CD4-positive, alpha-beta T cell treated with Interferon gamma for 1 hour (primary cell): ENCODE data around the gene ZCRB1.

Source experiments
- DNase-seq: peaks from one replicate; pipeline ENCODE4 v3.0.0-alpha.2; 2020

Gene ZCRB1

DNA sequence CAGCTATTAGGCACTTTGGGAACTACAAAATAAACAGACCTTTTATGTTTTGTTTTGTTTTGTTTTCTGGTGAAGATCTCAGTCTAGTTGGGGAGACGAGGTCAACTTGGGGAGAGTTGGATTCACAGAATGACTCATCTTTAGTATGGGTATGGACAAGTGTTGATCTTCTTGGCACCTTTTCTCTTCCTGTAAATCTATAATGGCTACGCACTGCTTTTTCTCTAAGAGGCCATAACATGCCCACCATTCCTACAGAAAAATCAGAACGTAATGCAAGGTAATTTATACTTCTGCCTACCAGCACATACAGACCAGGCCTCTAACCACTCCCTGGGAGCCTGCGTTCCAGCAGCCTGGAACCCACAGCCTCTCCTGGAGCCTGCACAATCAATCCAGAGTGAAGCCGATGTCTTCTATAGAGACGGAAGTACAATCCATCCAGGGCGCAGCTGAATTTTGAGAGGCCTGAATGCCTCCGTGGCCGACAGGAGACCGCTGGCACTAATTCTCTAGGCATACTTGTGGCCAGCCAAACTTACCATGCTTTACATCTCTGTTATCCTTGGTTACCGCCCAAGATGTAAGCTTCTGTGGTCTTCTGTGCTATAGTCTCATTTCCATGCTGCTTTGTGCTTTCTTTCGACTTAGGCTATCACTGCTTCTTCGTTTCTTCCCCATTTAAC, 790 bp upstream of the ZCRB1 start:
- DNase-seq, result no peak

DNA sequence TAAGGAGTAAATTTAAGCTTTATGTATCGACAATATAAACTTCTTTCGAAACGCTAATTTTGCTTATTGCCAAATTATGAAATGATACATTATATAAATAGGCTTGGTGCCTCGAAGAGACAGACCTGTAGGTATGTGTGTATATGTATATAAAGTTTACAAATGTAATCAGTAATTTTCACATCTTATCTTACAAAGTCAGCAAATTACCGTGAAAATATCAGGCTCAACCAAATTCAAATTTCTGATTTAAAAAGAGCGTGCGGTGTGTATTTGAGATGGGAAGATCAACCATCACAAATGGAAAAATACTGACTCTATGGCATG, 605 bp downstream of the ZCRB1 start:
- DNase-seq, result no peak

DNA sequence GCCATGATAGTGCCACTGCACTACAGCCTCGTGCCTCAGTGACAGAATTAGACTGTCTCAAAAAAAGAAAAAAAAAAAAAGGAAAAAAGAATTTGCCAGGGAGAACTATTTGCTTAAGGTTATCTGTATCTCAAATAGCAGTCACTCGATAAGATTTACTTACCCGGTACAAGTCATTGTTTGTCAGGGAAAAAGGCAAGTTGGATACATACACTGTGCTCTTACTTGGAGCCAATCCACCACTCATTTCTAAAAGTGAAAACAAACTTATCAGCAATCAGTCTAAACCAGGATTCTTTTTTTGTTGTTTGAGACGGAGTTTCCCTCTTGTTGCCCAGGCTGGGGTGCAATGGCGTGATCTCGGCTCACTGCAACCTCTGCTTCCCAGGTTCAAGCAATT, 2.0 kb downstream of the ZCRB1 start:
- DNase-seq, result no peak

DNA sequence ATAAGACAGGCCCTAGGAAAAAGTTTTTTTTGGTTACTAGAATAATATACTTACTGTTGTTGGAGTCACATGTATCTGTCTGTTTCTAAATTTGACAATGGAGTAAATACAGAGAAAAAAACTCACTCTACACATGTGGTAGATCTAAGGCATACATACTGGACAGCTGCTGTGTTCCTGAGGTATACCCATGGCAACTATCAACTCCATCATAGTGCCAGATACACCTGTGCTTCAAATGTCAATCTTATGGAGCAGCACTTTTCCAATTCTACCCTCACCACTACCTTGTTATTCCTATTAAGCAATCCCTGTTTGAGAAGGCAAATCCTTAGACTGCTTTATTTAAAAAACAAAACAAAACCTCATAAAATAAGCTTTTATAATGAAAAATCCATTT, 3.3 kb downstream of the ZCRB1 start:
- DNase-seq, result no peak

DNA sequence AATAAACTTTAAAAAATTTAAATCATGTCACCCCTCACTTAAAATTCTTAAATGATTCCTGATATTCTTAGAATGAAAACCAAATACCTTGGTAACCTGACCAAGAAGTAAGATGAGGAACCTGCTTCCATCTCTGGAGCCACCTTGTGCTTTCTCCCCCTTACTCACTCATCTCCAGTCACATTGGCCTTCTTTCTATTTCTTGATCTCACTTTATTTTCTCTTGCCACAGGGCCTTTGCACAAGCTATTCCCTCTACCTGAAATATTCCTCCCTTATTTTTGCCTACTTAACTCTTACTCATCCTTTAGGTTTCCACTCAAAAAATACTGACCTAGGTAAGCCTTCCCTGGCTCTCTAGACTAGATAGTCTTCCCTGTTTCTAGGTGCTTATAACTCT, 5.1 kb downstream of the ZCRB1 start:
- no peak for DNase-seq

DNA sequence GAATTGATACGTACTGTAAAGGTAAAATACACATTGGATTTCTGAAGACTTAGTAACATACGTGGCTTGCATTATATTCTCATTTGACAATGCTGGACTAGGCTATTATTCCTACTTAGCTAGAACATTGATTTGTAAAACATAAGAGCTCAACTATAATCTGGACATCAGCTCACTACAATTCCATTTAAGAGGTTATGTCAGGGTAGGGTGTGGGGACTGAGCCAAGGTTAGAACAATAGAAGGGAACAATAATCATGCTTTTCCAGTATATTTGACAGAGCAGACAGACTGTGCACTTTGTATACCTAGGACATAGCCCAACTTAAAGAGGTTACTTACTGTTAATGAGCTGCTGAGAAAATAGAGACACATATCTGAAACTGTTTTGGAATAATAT, 10.8 kb downstream of the ZCRB1 start:
- no peak for DNase-seq

DNA sequence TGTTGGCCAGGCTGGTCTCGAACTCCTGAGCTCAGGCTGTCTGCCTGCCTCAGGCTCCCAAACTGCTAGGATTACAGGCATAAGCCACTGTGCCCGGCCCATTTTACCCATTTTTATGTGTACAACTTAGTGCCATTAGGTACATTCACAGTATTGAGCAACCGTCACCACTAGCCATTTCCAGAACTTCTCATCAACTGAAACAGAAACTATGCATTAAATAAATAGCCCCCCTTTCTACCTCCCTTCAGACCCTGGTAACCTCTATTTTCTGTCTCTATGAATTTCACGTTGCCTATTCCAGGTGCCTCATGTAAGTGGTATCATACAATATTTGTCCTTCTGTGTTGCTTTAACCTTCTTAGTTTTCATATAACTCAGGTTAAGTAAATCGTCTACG, 15.9 kb downstream of the ZCRB1 start:
- DNase-seq, result no peak

DNA sequence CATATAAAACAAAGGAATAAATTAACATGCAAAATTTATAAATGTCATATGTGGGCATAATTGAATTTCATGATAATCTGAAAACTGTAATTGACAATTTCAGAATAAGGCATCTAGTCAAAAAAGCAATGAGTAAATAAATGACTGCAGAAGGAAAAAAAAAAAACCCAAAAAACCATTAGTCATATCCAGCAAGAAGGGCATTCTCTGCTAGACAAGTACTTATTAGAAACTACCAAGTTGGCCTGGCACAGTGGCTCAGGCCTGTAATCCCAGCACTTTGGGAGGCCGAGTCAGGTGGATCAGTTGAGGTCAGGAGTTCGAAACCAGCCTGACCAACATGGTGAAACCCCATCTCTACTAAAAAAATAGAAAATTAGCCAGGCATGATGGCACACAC, 17.5 kb downstream of the ZCRB1 start:
- DNase-seq, result no peak

DNA sequence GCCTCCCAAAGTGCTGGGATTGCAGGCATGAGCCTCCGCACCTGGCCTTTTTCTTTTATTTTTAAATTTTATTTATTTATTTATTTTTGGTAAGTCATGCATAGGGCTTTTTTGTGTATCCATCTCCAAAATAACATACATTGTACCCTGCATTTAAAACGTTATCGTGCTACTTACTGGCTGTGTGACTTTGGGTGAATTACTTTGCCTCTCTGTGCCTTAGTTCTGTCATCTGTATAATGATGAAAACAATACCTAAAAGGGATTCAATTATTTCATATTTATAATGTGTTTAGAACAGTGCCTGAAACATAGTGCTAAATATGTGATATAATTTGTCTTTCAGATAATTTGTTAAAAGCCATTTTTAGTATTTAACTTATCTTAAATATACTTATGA, 19.6 kb downstream of the ZCRB1 start:
- no peak for DNase-seq

DNA sequence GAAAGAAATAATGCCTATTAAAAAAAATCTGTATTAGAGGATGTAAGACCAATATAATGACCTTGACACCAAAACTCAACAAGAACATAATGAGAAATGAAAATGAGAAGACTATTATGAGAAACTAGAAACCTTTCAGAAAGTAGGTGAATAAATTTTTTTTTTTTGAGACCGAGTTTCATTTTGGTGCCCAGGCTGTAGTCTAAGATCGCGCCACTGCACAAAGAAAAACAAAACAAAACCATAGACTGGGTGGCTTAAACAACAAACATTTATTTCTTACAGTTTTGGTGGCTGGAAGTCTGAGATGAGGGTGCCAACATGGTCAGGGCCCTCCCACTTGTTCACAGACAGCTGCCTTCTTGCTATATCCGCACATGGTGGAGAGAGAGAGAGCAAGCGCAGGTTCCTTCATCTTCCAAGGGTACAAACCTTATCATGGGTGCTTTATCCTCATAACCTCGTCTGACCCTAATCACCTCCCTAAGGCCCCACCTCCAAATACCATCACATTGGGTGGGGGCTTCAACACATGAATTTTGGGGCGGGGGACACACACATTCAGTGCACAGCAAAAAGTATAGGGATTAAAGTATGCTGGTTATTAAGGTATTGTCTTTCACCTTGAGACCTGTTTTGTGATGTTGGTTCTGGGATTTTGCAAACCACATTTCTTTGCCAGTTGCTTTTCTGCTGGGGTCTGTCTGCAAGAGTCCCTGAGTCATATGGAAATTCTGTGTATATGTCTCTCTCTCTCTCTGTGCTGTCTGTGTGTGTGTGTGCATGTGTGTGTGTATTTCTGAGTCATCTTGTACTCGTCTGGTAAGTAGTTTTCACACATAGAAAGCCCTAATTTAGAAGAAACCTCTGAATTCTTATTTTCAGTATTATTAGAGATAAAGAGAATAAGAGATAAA, 26.2 kb downstream of the ZCRB1 start:
- DNase-seq, result no peak

DNA sequence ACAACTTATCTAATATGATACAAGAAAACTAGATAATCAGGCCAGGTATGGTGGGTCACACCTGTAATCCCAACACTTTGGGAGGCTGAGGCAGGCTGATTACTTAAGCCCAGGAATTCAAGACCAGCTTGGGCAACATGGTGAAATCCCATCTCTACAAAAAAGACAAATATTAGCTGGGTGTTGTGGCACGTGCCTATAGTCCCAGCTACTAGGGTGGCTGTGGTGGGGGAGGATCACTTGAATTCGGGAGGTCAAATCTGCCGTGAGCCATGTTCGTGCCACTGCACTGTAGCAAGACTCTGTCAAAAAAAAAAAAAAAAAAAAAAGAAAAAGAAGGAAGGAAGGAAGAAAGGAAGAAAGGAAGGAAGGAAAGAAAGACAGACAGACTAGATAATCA, 27.0 kb downstream of the ZCRB1 start:
- no peak for DNase-seq

DNA sequence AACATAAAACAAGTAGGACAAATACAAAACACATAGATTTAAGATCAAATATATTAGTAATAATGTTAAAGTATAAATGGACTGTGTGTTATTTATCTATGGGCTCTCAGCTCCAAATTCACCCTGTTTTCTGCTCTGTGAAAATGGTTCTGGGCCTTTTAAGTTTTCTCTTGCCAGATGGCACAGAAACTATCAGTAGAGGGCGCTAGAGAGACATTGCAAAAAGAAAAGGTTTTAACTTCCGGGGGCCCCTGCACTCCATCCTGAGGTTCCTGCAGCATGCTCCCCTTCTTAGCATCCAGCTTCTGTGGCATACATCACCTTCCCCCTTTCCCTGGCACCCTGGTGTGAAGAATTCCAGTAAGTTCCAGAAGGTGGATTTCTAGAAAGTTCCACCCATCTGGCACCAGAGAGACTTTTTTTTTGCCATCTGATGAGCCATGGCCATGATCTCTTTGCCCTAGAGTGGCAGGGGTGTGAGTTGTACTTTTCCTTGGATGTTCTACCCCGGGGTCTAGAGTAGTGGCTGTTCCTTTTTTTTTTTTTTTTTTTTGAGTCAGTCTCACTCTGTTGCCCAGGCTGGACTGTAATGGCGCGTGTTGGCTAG, 29.3 kb downstream of the ZCRB1 start:
- DNase-seq, result no peak

DNA sequence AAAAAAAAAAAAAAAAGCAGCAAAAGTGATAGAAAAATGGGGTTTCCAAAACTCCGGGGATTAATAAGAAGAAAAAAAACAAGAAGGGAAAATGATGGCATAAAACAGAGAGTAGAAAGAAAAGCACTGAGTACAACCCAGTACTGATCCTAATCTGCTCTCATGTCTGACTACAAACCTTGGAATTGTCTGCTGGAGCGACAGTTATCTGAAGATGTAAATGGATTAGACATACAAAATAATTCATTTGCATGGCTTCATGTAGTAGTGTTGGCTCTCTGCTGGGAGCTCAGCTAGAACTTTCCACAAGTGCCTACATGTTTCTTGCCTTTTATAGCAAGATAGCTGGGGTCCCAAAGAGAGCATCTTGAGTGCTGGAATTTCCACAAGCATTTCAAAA, 34.2 kb downstream of the ZCRB1 start:
- no peak for DNase-seq

DNA sequence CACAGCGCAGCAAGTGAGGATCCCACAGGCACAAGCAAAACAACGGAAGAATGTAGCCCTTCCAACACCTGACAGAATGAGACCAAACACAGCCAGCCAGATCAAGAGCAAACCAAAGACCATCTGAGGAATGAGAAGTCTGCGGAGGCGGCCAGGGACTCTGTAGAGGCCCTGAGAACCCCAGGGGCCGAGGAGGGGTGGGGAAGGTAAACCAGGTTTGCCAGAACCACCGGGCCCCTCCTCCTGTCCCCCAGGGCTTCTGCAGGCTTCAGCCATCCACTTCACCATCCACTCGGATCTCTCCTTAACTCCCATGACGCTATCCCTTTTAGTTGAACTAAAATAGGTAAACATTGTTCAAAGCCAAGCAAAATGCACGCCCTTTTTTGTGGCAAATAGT, 37.4 kb downstream of the ZCRB1 start:
- no peak for DNase-seq

DNA sequence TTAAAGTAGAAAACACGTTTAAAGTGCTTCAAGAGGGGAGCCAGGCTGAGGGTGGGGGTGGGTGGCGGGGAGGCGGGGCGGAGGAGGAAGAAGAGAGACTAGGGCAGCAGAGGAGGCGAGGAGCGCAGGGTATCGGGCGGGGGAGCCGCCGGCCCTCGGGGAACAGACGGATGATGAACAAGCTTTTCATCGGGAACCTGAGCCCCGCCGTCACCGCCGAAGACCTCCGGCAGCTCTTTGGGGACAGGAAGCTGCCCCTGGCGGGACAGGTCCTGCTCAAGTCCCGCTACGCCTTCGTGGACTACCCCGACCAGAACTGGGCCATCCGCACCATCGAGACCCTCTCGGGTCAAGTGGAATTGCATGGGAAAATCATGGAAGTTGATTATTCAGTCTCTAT, 39.2 kb downstream of the ZCRB1 start:
- no peak for DNase-seq

DNA sequence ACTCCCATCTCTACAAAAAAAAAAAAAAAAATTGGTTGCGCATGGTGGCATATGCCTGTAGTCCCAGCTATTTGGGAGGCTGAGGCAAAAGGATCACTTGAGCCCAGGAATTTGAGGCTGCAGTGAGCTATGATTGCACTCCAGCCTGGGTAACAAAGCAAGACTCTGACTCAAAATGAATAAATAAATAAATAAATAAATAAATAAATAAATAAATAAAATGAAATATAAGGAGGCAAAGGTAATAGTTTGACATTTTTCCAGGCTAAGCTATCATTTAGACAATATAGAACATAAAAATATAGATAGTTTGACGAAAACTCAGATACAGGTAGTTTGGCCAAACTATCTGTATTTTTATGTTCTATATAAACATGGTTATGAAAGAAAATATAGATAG, 40.5 kb downstream of the ZCRB1 start:
- DNase-seq, result no peak

DNA sequence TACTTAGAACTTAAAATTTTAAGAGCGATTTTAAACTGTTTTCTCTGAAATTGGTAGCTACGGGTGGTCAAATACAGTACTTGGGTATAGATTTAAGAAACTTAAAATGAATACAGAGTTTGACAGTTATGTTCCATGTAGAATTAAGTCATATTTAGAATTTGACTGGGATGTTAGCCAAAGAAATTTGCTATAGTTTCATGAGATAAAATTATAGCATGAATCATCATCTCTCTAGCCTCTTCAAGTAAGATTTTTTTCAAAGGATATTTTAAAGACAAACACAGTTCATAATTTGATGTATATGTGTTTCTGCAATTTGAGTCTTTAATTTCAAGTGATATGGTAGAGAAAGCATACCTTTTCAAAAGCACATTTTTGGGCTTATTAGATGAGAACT, 41.0 kb downstream of the ZCRB1 start:
- no peak for DNase-seq

DNA sequence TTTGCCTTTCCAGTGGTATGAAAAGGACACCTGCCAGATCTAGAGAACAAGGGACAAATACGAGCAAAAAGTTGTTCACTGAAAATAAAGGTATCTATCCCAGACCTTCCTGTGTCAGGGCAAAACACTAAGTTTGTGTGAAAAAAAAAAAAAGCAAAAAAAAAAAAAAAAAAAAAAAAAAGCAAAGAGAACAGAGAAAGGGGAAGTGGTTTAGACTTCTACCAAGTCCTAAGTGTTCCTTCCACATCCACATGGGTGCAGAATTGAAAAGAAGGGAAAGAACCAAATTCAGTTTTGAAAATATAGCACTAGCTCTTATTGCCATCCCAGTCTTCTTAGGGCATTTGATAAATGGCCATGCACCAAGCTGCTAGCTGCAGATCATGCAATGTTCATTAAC, 41.7 kb downstream of the ZCRB1 start:
- no peak for DNase-seq

DNA sequence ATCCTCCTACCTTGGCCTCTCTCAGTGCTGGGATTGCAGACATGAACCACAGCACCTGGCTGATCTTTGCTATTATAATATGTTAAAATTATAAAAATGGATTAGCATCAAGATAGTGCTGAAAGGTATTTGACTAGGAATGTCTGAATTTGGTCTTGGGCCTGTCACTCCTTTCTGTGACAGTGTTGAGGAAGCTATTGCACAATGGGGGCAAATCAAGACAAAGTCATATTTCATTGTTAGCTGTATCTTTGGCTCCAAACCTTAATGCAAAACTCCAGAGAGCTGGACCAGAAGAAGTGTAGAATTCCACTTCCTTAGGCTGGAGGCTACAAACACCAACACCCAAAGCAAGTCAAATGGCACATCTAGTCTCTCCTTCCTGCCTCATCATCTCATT, 42.2 kb downstream of the ZCRB1 start:
- no peak for DNase-seq

DNA sequence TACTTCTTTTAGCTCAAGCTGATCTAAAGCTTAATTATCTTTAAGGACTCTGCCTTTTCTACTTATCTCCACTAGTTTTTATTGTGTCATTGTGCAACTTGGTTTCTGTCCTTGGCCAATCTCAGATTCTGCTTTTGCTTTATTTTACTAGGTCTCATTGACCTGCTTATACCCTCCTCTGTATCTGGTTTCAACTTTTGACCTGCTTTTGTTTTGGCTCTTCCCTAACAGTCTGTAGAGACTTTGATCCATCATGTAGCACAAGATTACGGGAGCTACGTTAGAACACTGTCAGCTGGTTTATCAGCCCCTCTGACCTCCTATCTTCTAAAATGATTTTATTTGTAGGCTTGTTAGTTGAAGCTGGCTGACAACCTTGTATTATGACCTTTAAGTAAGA, 43.6 kb downstream of the ZCRB1 start:
- no peak for DNase-seq

DNA sequence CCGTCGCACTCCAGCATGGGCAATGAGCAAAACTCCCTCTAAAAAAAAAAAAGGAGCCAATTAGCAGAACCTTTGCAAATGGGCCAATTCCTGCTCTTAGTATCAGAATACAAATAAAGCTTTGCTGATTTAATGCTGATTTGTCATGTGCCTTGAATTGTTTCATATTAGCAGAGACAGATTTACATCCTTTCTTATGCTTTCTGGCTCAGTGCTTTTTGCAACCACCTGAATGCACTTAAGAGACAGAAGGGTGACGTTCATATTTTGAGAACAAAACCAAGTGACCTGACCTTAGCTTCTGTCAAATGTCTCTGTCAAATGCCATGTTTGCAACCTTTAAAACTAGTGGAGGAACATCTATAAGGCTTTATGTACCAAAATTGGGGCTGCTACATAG, 44.0 kb downstream of the ZCRB1 start:
- no peak for DNase-seq

DNA sequence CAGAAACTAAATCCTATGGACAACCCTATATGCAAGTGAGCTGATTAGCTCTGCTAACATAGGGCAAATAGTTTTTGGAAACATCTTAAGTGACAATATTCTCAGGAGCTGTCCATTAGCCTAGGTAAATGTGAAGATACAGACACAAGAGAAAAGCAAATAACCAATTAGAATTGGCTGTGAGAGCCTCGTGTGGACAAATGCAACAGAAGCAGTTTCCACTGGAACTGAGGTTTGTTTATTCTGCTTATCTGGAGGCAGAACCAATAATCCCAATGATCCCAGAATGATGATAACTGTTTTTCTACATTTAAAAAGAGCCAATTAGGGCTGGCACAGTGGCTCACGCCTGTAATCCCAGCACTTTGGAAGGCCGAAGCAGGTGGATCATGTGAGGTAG, 44.6 kb downstream of the ZCRB1 start:
- no peak for DNase-seq

DNA sequence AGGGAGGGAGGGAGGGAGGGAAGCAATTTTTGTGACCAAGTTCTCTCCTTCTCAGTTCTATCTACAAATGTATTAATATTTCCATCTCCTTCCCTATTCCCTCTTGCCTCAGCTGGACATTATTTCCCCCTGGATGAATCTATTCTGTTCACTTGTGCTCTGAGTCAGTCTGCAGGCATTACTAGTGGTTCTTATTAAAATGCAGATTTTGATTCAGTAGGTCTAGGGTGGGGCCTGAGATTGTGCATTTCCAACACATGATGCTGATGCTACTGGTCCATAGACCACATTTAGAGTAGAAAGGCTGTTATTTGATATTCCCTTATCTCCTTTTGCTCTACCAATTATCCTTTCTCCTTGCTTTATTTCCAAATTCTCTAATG, 47.8 kb downstream of the ZCRB1 start:
- DNase-seq, result no peak

DNA sequence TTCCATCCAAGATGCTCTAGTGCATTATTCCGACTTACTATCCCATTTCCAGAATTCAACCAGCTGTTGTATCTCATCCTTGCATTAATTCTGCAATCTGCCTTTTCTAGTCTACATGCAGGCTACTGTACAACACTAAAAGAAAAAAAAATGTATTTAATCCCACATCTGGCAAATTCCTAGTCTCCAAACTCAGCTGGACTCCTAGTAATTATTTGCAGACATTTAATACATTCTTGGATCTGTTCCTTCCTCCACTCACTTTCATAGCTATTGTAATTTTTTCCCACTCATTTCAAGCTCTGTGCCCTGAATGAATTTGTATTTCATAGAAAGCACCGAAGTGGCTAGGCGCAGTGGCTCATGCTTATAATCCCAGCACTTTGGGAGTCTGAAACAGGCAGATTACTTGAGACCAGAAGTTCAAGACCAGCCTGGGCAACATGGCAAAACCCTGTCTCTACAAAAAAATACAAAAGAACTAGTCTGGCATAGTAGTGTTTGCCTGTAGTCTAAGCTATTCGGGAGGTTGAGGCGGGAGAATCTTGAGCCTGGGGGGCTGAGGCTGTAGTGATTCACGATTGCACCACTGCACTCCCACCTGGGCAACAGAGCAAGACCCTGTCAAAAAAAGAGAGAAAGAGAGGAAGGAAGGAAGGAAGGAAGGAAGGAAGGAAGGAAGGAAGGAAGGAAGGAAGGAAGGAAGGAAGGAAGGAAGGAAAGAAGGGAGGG, 48.3 kb downstream of the ZCRB1 start:
- no peak for DNase-seq
